NCI-H146 treated with DMSO at 0.1 percent for 48 hours (cell line): ENCODE results near the gene SIGLEC1.

Source experiments
- DNase-seq: peaks from one replicate; lab custom pipeline; 2025; ENCODE audit not compliant: unreplicated experiment; lab: John Stamatoyannopoulos, UW

SIGLEC1 gene

GRCh38 chr20:3701061-3701998 is 11.1 kb downstream of the SIGLEC1 start:
- no peak for DNase-seq

- no peak for DNase-seq
Observed at GRCh38 chr20:3699037-3699436, 13.4 kb downstream of the SIGLEC1 start.

DNA sequence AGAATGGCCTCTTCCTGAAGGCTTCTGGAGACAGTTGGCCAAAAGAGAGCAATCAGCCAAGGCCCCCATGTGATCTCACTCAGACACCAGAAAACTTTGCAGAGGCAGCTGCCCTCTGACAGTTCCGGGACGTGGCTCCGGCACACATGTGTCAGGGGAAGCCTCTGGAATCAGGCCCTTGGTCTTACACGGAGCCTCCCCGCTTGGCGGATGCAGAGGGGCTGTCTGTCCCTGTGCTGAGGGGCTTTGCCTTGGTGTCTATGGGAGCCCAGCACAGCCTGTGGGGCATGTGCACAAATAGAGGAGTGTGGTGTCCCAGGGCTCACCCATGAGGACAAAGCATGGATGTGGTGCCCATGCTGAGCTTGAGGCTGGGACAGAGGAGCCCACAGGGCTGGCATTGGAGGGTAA is 13.8 kb downstream of the SIGLEC1 start:
- DNase-seq = no peak

GRCh38 chr20:3697588-3698305 is 14.7 kb downstream of the SIGLEC1 start:
- no peak for DNase-seq

DNA sequence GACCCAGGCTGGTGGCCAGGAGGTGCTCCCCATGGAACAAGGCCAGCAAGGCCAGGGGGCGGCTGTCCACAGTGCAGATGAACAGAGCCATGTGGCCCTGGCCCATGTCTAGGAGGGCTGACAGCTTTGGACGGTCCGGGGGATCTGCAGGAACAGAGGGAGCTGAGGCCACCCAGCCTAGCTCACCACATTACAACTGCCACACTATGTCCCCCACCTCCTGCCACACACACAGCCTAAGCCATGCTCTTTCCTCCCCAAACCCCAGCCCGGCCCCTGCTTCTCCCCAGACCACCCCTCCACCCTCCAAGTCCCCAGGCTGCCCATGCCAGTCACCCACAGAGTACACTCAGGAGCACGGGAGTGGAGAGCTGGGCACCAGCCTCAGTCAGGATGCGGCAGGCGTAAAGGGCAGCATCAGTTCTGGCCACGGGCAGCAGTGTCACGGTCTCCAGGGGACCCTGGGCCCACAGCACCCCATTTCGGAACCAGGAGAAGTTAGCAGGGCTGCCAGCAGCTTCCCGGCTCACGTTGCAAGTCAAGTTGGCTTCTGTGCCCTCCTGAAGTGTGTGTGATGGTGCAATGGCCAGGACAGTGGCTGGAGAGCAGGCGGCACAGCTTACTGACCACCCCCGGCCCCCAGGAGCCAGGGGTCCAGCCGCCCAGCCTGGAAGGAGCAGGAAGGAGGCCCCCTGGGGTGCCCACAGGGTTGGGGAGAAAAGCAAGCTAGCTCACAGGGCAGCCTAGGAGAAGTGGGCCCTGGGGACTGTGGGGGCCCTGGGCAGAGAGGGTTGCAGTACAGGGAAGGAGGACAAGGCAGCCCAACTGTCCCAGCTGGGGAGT is 15.4 kb downstream of the SIGLEC1 start:
- no peak for DNase-seq

DNA sequence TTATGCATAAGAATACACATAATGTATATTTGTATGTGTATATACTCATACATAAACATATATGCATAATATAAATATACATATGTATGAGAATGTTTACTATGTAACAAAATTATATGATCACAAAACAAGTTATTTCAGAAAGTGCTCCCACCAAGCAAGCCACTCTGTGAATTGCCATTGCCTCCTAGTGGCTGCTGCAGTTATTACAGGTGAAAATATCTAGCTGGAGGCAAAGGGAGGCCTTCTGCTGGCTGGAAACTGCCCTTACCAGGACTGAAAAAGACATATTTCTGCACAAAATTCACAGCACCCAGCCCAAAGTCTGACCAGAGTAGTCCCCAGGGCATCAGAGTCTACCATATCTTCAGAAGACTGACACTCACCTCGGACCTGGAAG is 16.2 kb downstream of the SIGLEC1 start:
- no peak for DNase-seq

DNA sequence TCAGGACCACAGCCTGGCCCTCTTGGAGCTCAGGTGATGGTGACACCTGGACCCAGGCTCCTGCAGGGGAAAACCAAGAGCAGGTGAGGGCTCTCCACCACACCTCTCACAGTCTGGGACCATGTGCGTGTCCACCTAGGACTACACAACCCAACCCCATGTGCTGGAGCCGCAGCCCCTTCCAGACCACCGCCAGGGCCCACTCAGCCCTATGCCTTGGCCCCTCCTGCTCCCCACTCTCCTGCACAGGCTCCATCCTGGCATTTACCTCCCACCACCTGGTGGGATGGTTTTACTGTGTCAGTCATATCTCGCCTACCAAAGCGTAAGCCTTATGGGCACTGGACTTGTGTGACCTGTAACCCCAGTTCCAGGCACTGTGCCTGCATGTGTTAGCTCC is 17.5 kb downstream of the SIGLEC1 start:
- DNase-seq = no peak

GRCh38 chr20:3693376-3693775 is 19.0 kb downstream of the SIGLEC1 start:
- no peak for DNase-seq

GRCh38 chr20:3692706-3693294 is 19.6 kb downstream of the SIGLEC1 start:
- no peak for DNase-seq

GRCh38 chr20:3691897-3692296 is 20.5 kb downstream of the SIGLEC1 start:
- no peak for DNase-seq

GRCh38 chr20:3691306-3691705 is 21.1 kb downstream of the SIGLEC1 start:
- no peak for DNase-seq

DNA sequence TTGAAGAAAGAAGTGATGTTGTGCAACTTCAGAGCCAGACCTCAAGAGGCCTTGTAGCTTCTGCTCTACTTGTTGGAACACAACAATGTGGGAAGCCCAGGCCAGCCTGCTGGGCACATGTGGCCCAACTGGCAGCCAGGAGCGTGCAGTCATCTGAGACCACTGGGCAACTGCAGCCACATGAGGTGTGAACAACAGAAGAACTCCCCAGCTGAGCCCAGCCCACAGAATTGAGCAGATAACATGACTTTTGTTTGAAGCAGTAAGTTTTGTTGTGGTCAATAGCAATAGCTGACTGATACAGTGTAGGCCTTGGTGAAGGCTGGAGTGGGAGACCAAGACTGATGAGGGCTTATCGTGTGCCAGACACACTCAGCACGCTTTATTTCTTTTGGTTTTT is 22.0 kb downstream of the SIGLEC1 start:
- DNase-seq = no peak

DNA sequence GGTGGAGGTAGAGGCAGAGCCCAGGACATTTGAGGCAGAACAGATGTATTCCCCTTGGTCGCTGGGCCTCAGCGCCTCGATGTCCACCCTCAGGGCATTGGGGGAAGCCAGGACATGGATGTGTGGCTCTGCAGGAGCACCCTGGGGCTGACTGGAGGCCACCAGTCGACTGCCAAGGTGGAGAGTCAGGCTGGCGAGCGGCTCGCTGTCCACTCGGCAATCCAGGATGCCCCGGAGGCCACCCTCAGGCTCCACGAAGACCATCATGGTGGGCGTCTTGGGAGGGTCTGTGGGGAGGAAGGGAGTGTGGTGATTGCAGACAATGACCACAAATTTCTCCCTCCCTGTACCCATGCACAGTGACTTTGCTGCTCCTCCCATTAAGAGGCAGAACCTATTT is 22.4 kb downstream of the SIGLEC1 start:
- DNase-seq = no peak

DNA sequence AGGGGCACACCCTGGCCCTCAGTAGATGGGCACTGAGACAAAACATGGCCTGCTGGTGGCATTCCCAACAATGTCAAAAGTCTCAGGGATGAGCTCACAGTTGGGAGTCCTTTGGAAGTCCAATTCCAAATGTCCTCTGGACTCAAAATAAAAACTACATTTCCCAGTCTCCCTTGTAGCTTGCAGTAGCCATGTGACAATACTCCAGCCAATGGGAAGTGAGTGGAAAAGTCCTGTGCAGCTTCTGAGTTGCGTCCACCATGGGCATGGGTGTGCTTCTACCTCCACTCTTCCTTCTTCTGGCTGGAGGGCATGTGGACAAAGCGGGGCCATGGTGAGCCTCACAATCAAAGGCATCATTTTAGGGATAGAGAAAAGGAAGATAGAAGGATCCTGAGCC is 24.7 kb downstream of the SIGLEC1 start:
- DNase-seq = no peak

- DNase-seq = no peak
Observed at GRCh38 chr20:3686867-3687321, 25.5 kb downstream of the SIGLEC1 start.

- DNase-seq = no peak
Observed at GRCh38 chr20:3686421-3686820, 26.0 kb downstream of the SIGLEC1 start.

- DNase-seq = no peak
Observed at GRCh38 chr20:3685341-3685740, 27.1 kb downstream of the SIGLEC1 start.

- no peak for DNase-seq
Observed at GRCh38 chr20:3681931-3682781, 30.2 kb downstream of the SIGLEC1 start, which contains the start of gene ADAM33. Gene ADAM33 (minus strand): TSS chr20:3682010. CDS start chr20:3682004, 6 bp downstream.

DNA sequence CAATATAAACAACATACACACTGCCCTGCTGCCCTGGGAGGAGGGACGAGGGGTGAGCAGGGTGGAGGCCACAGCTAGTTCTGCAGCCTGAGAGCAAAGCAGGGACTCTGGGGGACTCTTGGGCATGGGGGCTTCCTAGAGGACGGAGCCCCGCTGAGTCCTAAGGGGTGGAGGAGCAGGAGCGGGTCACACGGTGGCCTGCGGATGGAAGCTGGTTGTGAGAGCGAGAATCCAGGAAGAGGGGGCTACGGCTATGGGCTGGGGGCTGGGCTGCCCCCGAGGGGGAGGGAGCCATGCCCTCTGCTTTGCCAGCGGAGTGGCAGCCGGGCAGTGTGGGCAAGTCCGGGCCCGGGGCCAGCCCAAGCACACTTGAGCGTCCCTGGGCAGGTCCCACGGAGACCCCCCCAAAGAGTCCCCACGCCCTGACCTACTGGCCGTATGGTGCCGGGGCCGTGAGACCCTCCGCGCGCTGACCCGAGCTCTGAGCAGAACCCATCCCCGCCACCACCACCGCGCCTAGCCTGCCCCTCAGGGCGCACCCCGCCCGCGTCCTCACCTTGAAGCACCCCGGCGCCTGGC is 31.0 kb downstream of the SIGLEC1 start:
- no peak for DNase-seq
